AG04449 (cell line): ENCODE data around the gene NMNAT3.

Experiments
- CTCF ChIA-PET: fragments of 350-600 bp; formaldehyde crosslinking; extraction: SDS; loops from one replicate; lab custom pipeline; 2021; ENCODE audit warnings: antibody characterized with exemption; lab: Yijun Ruan, JAX
- POLR2A ChIA-PET: fragments of 400-600, 350-600 bp; formaldehyde crosslinking; extraction: SDS; loops from one replicate; lab custom pipeline; 2020; ENCODE audit warnings: antibody characterized with exemption, inconsistent platforms; lab: Yijun Ruan, JAX
- DNase-seq: peaks from one replicate; pipeline ENCODE4 v3.0.0-alpha.2; 2010; ENCODE audit warnings: low read depth, low spot score
- H3K4me3 ChIP-seq: 2 replicates; pipeline ENCODE4 v1.5.1; 2011; ENCODE audit warnings: low read depth, mild to moderate bottlenecking, control low read depth, low read length
- TF ChIP-seq, protein P1 (sequence below): IDR thresholded peaks from one replicate; pipeline ENCODE4 v1.5.1; 2011; ENCODE audit warnings: mild to moderate bottlenecking, moderate library complexity, low read length, control low read depth, inconsistent platforms; ENCODE audit not compliant: insufficient read depth; ENCODE audit errors: missing control alignments

Gene NMNAT3

DNA sequence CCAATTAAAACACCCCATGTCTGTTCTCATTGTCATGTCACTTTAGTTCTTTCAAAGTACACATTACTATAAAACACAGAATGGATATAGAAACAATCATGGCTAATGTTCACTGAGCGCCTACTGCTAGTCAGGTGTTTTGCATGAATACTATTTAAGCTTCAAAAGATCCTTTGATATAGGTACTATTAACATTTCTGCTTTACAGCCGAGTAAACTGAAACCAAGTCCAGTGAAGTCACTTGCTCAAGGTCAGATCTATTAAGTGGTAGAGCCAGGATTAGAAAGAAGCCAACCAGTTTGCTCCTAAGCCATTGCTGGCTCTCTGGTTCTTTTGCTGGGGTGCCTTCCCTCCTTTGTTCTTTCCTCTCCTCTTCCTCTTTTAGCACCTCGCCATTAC, 32.4 kb upstream of the NMNAT3 start:
- TF ChIP-seq, protein P1, sequence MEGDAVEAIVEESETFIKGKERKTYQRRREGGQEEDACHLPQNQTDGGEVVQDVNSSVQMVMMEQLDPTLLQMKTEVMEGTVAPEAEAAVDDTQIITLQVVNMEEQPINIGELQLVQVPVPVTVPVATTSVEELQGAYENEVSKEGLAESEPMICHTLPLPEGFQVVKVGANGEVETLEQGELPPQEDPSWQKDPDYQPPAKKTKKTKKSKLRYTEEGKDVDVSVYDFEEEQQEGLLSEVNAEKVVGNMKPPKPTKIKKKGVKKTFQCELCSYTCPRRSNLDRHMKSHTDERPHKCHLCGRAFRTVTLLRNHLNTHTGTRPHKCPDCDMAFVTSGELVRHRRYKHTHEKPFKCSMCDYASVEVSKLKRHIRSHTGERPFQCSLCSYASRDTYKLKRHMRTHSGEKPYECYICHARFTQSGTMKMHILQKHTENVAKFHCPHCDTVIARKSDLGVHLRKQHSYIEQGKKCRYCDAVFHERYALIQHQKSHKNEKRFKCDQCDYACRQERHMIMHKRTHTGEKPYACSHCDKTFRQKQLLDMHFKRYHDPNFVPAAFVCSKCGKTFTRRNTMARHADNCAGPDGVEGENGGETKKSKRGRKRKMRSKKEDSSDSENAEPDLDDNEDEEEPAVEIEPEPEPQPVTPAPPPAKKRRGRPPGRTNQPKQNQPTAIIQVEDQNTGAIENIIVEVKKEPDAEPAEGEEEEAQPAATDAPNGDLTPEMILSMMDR = no peak
- POLR2A ChIA-PET = no interaction called here
- DNase-seq = no peak
- no peak overlapping the region for H3K4me3 ChIP-seq
- CTCF ChIA-PET = no interaction called here

DNA sequence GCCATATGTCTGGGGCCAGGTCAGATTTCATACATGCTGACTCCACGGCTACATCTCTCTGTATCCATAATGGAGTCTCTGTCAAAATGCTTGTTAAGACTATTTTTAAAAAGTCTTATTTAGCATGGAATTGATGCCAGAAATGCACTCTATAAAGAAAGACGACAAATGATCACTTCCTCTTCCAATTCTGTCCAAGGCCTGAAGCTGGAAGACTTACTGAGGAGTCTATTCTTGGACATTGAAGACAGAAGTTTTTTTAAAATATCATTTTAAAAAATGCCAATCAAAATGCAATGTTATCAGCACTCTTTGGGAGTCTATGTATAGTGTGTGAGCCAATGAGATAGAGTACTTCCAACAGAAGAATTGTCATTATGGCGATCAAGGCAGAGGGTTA, 27.9 kb upstream of the NMNAT3 start:
- H3K4me3 ChIP-seq = no peak overlapping the region
- DNase-seq = no peak
- TF ChIP-seq, protein P1 = no peak
- ChIA-PET CTCF (no interaction called here), POLR2A (no interaction called here)

DNA sequence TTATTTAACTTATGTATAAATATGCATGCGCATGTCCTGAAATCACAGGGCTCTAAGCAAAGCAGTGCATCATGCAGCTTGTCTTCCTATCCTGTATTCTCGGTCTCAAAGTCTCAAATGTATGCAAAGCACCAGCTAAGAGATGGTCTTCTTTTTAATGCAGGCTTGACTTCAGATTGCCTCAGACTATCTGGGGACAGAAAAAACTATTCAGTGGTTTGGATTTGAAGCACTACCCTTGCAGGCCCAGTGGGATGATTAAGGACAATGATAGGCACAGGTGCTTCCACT, 18.5 kb upstream of the NMNAT3 start:
- ChIA-PET POLR2A (no interaction called here), CTCF (no interaction called here)
- TF ChIP-seq, protein P1 = no peak
- H3K4me3 ChIP-seq = no peak overlapping the region
- DNase-seq = no peak

DNA sequence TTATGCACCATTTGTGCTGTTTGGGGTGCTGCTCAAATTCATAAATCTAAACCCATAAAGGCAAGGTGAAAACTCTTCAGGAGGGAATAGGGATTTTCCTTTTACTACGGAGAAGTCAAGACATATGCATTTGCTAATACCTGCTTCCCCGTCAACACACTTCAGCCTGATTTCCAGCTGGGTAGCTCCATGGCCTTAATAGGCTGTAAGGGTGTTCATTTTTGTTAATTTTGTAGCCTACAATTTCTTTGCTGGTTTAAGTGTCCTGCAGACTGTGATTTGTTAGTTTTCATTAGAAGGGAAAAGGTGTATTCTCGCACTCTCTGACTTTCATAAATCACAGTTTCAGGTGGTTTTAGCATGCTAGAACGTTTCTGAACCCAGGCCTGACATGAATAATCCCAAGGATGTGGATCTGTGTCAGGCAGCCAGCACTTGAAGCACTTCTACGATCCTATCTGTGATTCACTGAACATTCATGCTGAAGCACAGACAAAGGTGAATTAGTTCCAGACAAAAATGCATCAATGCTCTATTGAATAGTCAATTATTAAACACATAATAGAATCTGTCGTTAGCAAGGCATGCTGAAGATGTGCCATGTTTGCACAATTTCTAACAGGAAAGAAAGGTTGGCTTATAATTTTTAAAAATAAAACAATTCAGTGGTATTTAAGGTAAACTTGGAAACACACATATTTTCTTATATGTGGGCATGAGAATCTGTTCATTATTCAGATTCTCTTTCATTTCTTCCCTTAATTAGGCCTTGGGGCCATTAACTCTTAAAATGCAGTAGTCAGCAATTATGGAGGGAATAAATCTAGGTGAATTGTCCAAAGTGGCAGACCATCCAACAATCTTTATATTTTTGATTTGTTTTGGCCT, 17.9 kb upstream of the NMNAT3 start:
- CTCF ChIA-PET = no interaction called here
- no peak for DNase-seq
- no peak overlapping the region for H3K4me3 ChIP-seq
- POLR2A ChIA-PET = no interaction called here
- TF ChIP-seq, protein P1 = no peak

DNA sequence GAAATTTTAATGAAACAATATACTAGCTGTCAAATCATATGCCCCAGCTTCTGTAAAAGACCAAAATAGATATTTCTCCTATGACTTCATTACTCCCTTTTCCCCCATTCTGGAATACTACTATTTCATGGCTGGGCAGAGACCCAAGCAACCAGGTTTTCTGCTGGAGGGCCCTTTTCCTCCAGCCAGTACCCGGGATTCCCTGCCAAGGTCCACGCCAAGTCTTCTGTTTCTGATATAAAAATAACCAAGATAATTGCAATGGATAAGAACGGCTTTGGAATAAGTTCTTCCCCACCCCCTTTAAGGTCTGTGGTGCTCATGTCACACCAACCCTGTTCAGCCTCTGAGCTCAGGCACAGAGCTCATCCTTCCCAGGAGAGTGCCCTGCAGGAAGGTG, 17.2 kb upstream of the NMNAT3 start:
- DNase-seq = no peak
- TF ChIP-seq, protein P1 = no peak
- ChIA-PET CTCF (no interaction called here), POLR2A (no interaction called here)
- no peak overlapping the region for H3K4me3 ChIP-seq

DNA sequence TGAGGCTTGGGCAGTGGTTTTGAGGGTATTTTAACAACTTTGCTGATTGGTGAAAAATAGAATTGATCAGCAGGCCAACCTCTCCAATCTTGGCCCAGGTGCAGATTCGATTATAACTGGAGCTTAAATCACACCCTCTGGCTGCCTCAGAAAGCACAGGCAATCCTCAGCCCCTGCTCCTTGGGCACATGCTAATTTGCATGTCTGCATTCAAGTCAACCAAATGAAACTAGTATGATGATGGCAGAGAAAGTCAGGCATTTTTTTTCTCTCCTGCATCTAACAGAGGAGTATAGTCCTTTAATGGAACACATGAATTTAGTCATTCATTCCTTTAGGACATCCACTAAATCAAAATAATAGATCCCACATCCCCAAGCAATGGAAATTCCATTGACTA, 16.8 kb upstream of the NMNAT3 start:
- no peak for DNase-seq
- ChIA-PET POLR2A (no interaction called here), CTCF (no interaction called here)
- TF ChIP-seq, protein P1 = no peak
- no peak overlapping the region for H3K4me3 ChIP-seq
